HG02943 (cell line): ENCODE measurements around the gene ARL17B.
A peak's percentile ranks its signal among the peaks of the same experiment; 100 is the strongest.
"Not testable (repeated sequence)": the region's sequence is repeated elsewhere in the genome, so short reads cannot be mapped to it uniquely, and the experiment has no call there.

ENCODE experiments used
- ATAC-seq: cut with Tn5 transposase; IDR thresholded peaks from one replicate; pipeline ENCODE4 v1.9.1; 2021; ENCODE audit warnings: mild to moderate bottlenecking, low read depth, moderate library complexity; ENCODE audit not compliant: unreplicated experiment

ARL17B gene

GRCh38 chr17:46361755-46362154 lies at the start of gene ARL17B:
Gene ARL17B (minus strand): TSS chr17:46361766. CDS start chr17:46358397, 3,369 bp downstream.
- peak; percentile 91 for ATAC-seq

GRCh38 chr17:46409864-46410263 lies 48.3 kb upstream of the ARL17B start:
- not testable (repeated sequence) for ATAC-seq

DNA sequence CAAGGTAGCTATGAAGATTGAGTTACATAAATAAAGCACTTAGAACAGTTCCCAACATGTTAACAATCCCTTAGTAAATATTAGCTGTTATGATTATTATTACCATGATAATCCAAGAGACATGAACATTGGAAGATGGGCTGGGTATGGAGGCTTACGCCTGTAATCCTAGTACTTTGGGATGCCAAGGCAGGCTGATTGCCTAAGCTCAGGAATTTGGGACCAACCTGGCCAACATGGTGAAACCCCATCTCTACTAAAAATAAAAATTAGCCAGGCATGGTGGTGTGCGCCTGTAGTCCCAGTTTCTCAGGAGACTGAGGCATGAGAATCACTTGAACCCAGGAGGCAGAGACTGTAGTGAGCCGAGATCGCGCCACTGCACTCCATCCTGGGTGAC lies 45.6 kb upstream of the ARL17B start:
- not testable (repeated sequence) for ATAC-seq

DNA sequence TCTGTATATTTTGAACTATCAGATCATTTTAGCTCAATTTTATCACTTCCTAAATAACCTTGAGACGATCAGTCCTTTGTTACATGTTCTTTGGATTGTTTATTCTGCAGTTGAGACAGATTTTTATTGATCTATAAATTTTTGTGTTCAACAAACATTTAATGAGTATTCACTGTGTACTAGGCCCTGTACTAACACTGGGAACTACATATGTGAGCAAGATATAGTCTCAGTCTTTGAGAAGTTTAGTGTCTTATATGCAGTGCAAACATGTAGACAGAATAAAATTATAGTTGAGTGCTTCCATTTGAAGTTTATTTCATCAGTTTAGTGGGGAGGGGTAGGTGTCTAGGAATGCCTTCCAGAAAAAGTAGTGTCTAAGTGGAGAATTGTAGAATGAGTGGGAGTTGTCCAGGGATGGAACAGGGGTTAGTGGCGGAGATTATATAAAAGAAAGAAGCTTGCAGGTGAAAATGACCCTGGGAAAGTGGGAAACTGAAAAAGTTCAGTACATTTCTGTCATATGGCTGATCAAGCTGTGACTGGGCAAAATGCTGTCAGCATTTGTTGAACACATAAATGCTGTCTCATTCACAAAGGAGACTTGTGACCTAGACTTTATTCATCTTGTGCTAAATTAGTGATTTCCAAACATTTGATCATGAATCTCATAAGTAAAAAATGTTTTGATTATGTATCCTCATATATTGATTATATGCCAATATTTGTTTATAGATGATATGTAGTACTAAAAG lies 39.6 kb upstream of the ARL17B start:
- not testable (repeated sequence) for ATAC-seq

DNA sequence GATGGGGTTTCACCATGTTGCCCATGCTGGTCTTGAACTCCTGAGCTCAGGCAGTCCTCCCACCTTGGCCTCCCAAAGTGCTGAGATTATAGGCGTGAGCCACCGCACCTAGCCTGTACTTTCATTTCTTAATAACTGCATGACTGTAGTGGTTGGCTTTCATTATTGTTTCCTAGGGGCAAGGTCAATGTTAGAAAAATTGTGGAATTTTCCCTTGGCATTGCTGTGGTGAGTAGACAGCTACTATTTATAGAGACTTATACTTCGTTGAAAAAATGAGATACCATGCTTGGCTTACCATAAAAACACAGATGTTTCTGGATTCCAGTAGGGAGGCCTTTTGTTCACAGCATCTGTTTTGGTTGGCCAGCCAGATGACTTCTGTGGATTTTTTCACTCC lies 39.0 kb upstream of the ARL17B start:
- ATAC-seq, result not testable (repeated sequence)

DNA sequence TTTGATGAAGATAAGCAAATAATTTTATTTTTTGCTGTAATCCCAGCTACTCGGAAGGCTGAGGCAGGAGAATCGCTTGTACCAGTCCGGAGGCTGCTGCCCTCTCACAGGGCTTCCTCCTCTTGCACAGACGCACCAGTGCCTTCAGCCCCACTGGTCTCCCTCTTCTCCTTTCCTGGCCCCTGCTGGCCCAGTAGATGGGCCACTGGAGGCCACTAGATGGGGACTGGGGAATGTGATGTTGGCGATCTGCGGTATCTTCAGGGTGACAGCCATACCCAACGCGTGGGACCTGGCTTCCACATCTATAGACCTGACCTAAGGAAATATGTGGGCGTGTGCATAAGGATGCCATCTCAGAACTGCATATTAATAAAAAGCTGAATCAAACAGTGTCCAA lies 38.4 kb upstream of the ARL17B start:
- not testable (repeated sequence) for ATAC-seq

DNA sequence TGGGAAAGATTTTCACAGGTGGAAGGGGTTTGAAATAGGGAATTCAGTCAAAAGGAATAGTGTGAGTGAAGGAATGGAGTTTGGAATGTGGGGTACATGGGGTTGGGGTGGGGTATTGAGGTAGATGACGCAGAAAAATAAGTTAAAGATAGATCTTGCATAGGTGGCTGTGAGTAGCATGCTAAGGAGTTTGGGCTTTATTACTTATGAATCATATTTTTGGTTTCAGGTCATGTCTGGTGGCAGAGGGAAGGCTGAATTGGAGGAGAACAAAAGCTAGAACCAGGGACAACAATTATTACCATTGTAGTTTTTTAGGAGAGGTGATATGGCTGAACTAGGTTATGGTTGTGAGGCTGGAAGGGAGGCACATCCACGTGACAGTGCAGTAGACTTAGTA lies 34.7 kb upstream of the ARL17B start:
- not testable (repeated sequence) for ATAC-seq

DNA sequence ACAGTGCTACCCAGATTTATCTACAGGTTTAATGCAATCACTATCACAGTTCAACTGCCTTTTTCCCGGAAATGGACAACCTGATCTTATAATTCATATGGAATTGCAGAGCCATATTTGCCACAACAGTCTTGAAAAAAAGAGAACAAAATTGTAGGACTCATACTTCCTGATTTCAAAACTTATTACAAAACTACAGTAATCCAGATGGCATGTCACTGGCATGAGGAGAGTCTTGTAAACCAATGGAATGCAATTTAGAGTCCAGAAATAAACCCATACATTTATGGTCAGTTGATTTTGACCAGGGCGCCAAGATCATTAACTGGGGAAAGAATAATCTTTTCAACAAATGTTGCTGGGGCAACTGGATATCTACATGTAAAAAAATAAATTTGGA lies 32.1 kb upstream of the ARL17B start:
- ATAC-seq, result not testable (repeated sequence)

DNA sequence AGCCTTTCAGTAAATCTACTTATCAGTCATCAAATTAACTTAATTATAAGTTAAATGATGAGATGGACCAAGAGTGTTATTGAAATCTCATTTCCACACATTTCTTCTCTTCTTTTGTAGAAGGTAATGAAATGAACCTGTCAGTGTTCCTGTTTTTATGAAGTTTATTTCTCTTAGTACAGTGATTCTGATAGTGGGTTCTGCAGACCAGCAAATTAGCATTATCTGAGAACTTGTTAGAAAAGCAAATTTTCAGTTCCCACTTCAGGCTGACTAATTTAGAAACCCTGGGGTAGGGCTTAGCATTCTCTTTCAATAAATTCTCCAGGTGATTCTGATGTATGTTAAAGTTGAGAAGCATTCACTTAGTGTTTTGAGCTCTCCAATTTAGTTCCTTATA lies 23.9 kb upstream of the ARL17B start:
- ATAC-seq, result not testable (repeated sequence)

DNA sequence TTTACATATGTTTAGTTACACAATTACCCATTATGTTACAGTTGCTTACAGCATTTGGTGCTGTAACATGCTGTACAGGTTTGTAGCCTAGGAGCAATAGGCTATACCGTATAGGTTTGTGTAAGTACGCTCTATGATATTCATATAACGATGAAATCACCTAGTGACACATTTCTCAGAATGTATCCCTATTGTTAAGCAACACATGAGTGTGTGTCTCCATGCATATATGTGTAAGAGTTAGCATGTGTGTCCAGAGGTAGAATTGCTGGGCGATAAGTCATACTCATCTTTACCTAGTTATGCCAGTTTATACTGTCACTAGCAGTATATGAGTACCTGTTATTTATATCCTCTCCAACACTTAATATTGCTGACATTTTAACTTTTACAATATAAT lies 21.6 kb upstream of the ARL17B start:
- ATAC-seq, result not testable (repeated sequence)

GRCh38 chr17:46373418-46373817 lies 11.9 kb upstream of the ARL17B start:
- ATAC-seq, result not testable (repeated sequence)

DNA sequence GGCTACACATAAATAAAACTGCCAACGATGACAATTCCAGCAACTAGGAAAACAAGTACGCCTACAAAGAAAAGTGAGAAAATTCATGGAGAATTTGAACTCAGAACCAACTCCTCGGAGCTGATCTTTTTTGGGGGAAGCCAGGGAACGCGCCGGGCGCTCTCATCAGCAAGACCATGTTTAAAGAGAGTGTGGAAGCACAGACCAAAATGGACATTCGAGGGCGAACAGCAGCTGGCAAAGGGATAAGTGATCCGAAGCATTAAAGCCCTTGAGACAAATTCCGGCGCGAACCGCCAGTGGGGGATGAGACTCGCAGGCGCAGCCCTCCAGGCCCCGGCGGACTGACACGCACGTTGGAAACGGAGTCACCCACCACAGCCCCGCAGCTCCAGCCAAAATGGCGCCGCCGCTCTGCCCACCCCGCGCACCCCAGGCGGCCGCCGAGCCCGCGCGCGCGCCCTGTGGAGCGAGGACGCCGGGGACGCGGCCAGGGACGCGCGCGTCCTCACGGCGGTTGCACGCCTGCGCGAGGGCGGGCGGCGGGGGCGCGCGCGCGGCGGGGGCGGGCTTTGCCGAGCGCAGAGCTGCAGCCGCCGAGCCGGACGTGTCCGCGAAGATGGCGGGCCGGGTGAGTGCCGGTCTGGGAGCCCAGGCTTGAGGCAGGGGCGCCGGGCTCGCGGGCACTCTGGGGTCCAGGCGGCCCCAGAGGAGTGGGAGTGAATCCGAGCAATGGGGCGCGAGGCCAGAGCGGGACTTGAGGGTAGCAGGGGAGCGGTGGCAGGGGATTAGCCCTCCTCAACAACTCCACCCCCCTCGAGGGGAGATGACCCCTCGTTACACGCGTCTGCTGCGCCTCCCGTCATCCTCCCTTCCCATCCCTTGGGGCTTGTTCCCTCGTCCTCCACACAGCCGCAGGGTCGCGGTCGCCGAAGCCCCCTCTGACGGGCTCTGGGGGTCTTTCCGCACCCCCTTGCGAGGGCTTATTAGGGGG lies 11.0 kb upstream of the ARL17B start:
- not testable (repeated sequence) for ATAC-seq

DNA sequence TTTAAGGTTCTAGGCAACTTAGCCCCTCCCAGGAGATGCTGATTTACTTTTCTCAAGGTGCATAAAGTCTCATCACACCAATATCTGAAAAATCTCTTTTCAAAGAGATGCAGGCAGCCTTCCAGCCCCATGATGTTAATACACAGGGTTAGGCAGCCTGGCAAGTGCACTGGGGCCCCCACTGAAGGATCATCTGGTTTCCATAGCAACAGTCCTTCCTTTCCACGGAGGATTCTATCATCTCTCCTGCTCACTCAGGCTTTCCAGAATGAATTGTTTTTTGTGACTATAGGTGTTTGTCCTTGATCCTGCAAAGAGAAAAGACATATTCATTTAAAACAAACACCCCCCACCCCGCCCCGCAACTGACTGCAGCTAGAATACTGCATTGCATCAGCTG lies 6.0 kb upstream of the ARL17B start:
- ATAC-seq, result not testable (repeated sequence)

- ATAC-seq, result peak; percentile 36
Measured at GRCh38 chr17:46361145-46361735, 326 bp downstream of the ARL17B start.

DNA sequence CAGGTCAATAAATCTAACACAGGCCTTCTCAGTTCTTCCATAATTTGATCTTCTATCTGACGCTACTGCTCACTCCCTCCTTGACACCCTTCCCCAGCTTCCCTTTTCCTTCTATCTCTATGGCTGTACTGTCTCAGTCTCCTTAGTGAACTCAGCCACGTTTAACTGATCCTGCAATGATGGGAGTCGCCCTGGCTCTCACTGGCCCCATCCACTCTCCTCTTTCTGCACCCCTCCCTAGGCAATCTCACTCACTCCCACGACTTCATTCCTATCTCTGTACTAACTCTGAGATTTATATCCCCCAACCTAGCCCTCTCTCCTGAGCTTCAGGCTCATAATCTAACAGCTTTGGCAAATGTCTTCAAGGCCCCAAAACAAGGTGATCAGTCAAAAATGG lies 7.7 kb downstream of the ARL17B start:
- ATAC-seq, result not testable (repeated sequence)

DNA sequence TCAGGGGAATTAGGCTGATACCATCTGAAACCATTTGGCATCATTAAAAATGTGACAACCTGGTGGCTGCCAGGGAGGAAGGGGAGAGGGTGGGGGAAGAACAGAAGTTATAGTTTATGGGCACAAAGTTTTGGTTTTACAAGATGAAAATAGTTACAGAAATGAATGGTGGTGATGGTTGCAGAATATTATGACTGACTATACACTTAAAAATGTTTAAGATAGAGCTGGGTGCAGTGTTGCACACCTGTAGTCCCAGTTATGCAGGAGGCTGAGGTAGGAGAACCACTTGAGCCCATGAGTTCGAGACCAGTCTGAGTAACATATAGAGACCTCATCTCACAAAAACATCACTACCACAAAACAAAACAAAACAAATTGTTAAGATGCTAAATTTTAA lies 12.5 kb downstream of the ARL17B start:
- not testable (repeated sequence) for ATAC-seq

DNA sequence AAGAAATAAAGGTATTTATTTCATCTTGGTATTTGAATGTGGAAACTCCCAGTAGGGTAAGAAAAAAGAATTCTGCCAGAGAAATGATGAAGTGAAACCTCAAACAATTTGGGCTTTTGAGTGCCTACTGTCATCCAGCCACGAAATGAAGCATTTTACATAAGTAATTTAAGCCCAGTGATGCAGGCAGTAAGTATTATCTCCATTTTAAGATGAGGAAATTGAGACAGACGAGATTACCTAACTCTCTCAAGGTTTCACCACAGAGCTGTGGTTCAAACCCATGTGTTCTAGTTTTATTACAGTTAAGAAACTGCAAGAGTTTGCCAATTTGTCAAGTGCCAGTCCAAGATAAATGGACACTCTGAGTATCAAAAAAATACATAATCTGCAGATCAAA lies 13.2 kb downstream of the ARL17B start:
- not testable (repeated sequence) for ATAC-seq

DNA sequence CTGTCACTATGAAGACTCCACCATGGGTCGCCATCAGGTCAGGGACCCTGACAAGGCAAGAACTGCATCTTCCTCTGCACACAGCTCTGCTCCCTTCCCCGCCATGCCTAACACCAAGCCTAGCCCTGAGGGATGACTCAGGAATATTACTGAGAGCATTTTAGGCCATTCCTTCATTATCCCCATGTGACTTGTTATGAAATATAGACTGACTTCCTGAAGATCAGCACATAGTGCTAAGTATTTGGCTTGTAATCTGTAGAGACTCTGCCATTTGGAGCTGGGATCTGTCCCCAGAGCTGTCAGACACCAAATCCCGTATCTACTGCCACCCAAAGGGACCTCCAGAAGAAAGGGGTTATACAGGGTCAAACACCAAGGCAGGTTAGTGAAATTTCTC lies 19.4 kb downstream of the ARL17B start:
- not testable (repeated sequence) for ATAC-seq

GRCh38 chr17:46341220-46341619 lies 20.3 kb downstream of the ARL17B start:
- ATAC-seq, result not testable (repeated sequence)

DNA sequence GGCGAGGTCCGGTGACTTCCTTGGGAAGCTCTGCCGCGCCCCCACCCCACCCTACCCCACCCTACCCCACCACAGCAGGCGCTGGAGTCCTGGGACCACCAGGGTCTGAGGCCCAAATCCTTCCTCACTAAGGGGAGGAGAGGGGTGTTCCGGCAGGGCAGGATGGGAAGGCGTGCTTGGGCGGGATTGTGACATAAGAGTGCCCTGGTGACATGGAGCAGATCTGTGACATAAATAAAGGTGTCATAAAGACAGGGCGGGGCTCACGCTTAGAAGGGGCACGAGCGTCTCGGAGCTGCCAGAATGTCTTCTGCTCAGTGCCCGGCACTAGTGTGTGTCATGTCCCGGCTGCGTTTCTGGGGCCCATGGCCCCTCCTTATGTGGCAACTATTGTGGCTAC lies 66.7 kb downstream of the ARL17B start, which contains the start of gene LRRC37A:
Gene LRRC37A, plus strand, starts transcription at position 301 of the 400 bp plus-strand sequence. Its CDS starts 3 bp downstream, at position 304.
- ATAC-seq, result not testable (repeated sequence)

DNA sequence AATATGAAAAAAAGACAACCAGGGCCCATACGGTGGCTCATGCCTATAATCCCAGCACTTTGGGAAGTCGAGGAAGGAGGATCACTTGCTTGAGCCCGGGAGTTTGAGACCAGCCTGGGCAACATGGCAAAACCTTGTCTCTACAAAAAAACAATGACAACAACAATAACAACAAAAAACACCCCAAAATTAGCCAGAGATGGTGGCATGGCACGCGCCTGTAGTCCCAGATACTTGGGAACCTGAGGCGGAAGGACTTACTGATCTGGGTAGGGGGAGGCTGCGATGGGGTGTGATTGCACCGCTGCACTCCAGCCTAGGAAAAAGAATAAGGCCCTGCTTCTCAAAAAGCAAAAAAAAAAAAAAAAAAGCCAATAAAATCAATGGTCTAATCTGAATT lies 69.9 kb downstream of the ARL17B start:
- not testable (repeated sequence) for ATAC-seq
